IMR-90 (cell line): Measurements from ENCODE around the gene APBB1IP. TPM values are rescaled to one million over a fixed set of nuclear protein-coding genes. Genes with fewer than 3 reads are reported as not detected.

ENCODE experiments used
- ATAC-seq: fragments of 200-7000 bp; cut with Tn5 transposase; 2 replicates; pipeline ENCODE4 v1.9.1; 2020; ENCODE audit warnings: low read depth, mild to moderate bottlenecking, moderate library complexity
- BruUV-seq: library from RNA; stranded (reverse); fragments of 400-500 nt; replicated peaks from 2 replicates; lab custom pipeline; 2021; lab: Mats Ljungman, UMichigan
- CTCF ChIA-PET: fragments of 300-600 bp; formaldehyde crosslinking; extraction: SDS; loops from one replicate; lab custom pipeline; 2021; ENCODE audit warnings: antibody characterized with exemption; lab: Yijun Ruan, JAX
- POLR2A ChIA-PET: fragments of 300-600 bp; sonication (Branson Sonifier 250); formaldehyde crosslinking; loops from one replicate; lab custom pipeline; 2022; ENCODE audit warnings: antibody characterized with exemption; ENCODE audit not compliant: unreplicated experiment; lab: Charles Lee
- DNase-seq: peaks from one replicate; pipeline ENCODE4 v3.0.0; 2013
- H2AFZ ChIP-seq: replicated peaks from 2 replicates; pipeline ENCODE3; 2013; ENCODE audit warnings: low read length, mild to moderate bottlenecking; ENCODE audit not compliant: poor library complexity
- H2AK5ac ChIP-seq: 2 replicates; pipeline ENCODE4 v1.6.1; 2013; ENCODE audit warnings: low read depth, low read length, inconsistent platforms
- H2AK9ac ChIP-seq: replicated peaks from 2 replicates; pipeline ENCODE3; 2013; ENCODE audit warnings: mild to moderate bottlenecking, low read depth, low read length, moderate library complexity; ENCODE audit not compliant: poor library complexity
- H2BK120ac ChIP-seq: 2 replicates; pipeline ENCODE4 v1.6.1; 2013; ENCODE audit warnings: low read depth, low read length, inconsistent platforms
- H2BK15ac ChIP-seq: 3 replicates; pipeline ENCODE4 v1.6.1; 2013; ENCODE audit warnings: low read depth, low read length, inconsistent platforms
- H2BK20ac ChIP-seq: 2 replicates; pipeline ENCODE4 v1.6.1; 2013; ENCODE audit warnings: low read depth, mild to moderate bottlenecking, inconsistent platforms, low read length, moderate library complexity
- H2BK5ac ChIP-seq: 2 replicates; pipeline ENCODE4 v1.6.1; 2013; ENCODE audit warnings: mild to moderate bottlenecking, low read depth, low read length, inconsistent platforms; ENCODE audit not compliant: poor library complexity, severe bottlenecking
- H3K14ac ChIP-seq: replicated peaks from 2 replicates; pipeline ENCODE4 v1.6.1; 2013; ENCODE audit warnings: low read depth, low read length, inconsistent platforms
- H3K18ac ChIP-seq: 2 replicates; pipeline ENCODE4 v1.6.1; 2013; ENCODE audit warnings: low read depth, low read length, control low read depth
- H3K23ac ChIP-seq: 2 replicates; pipeline ENCODE4 v1.6.1; 2013; ENCODE audit warnings: low read depth, low read length, inconsistent platforms
- H3K27ac ChIP-seq: 2 replicates; pipeline ENCODE4 v1.5.1; 2013; ENCODE audit warnings: mild to moderate bottlenecking, control low read depth, low read length; ENCODE audit not compliant: insufficient read depth
- H3K27me3 ChIP-seq: 2 replicates; pipeline ENCODE4 v1.6.1; 2013; ENCODE audit warnings: low read length; ENCODE audit not compliant: control insufficient read depth, insufficient read depth
- H3K36me3 ChIP-seq: 2 replicates; pipeline ENCODE4 v1.6.1; 2013; ENCODE audit warnings: low read length, mixed read lengths; ENCODE audit not compliant: control insufficient read depth, insufficient read depth
- H3K4ac ChIP-seq: 2 replicates; pipeline ENCODE4 v1.6.1; 2013; ENCODE audit warnings: low read depth, low read length, inconsistent platforms
- H3K4me1 ChIP-seq: 2 replicates; pipeline ENCODE4 v1.6.1; 2013; ENCODE audit warnings: low read length, mixed read lengths; ENCODE audit not compliant: control insufficient read depth, insufficient read depth
- H3K4me2 ChIP-seq: 2 replicates; pipeline ENCODE4 v1.6.1; 2013; ENCODE audit warnings: low read depth, mild to moderate bottlenecking, control low read depth, low read length, moderate library complexity
- H3K4me3 ChIP-seq: 2 replicates; pipeline ENCODE4 v1.5.1; 2013; ENCODE audit warnings: low read depth, mild to moderate bottlenecking, control low read depth, low read length, moderate library complexity; ENCODE audit not compliant: insufficient read depth
- H3K56ac ChIP-seq: 2 replicates; pipeline ENCODE4 v1.6.1; 2013; ENCODE audit warnings: low read length, inconsistent platforms; ENCODE audit not compliant: insufficient read depth; ENCODE audit errors: extremely low read depth
- H3K79me1 ChIP-seq, 2 experiments: 2 replicates each; pipeline ENCODE4 v1.6.1; 2013; ENCODE audit warnings: low read length in 2 of 2, inconsistent platforms in 1 of 2, low read depth in 1 of 2
- H3K9ac ChIP-seq: 2 replicates; pipeline ENCODE4 v1.6.1; 2013; ENCODE audit warnings: low read depth, low read length, control low read depth
- H3K9me1 ChIP-seq: 2 replicates; pipeline ENCODE4 v1.6.1; 2013; ENCODE audit warnings: low read length, inconsistent platforms; ENCODE audit not compliant: insufficient read depth
- H3K9me3 ChIP-seq: 2 replicates; pipeline ENCODE4 v1.6.1; 2013; ENCODE audit warnings: low read length; ENCODE audit not compliant: control insufficient read depth, insufficient read depth
- H4K20me1 ChIP-seq: 2 replicates; pipeline ENCODE4 v1.6.1; 2013; ENCODE audit warnings: low read length, inconsistent platforms; ENCODE audit not compliant: insufficient read depth
- H4K5ac ChIP-seq: 2 replicates; pipeline ENCODE4 v1.6.1; 2013; ENCODE audit warnings: mild to moderate bottlenecking, low read depth, low read length, control low read depth
- H4K8ac ChIP-seq, 2 experiments: 2 replicates each; pipeline ENCODE4 v1.6.1; 2013; ENCODE audit warnings: low read depth in 2 of 2, low read length in 2 of 2, control low read depth in 1 of 2, inconsistent platforms in 1 of 2
- H4K91ac ChIP-seq: 2 replicates; pipeline ENCODE4 v1.6.1; 2013; ENCODE audit warnings: low read depth, low read length, inconsistent platforms; ENCODE audit not compliant: insufficient read depth
- BHLHE40 ChIP-seq: fragments of 150-350 bp; IDR thresholded peaks from 2 replicates; pipeline ENCODE4 v1.6.1; 2016; ENCODE audit warnings: mild to moderate bottlenecking, low read depth, low read length
- CEBPB ChIP-seq: IDR thresholded peaks from 2 replicates; pipeline ENCODE4 v1.6.1; 2012; ENCODE audit warnings: low read depth, low read length, improper control_type of control experiment
- CHD1 ChIP-seq: IDR thresholded peaks from 2 replicates; pipeline ENCODE4 v1.6.1; 2012; ENCODE audit warnings: low read depth, low read length, improper control_type of control experiment
- FOS ChIP-seq: fragments of 150-350 bp; IDR thresholded peaks from 2 replicates; pipeline ENCODE4 v1.6.1; 2016; ENCODE audit warnings: low read depth, low read length
- MAFK ChIP-seq: IDR thresholded peaks from 2 replicates; pipeline ENCODE4 v1.6.1; 2012; ENCODE audit warnings: low read depth, low read length, improper control_type of control experiment
- MAZ ChIP-seq: IDR thresholded peaks from 2 replicates; pipeline ENCODE4 v1.6.1; 2012; ENCODE audit warnings: low read depth, mild to moderate bottlenecking, low read length, improper control_type of control experiment, moderate library complexity, borderline replicate concordance
- MXI1 ChIP-seq: IDR thresholded peaks from 2 replicates; pipeline ENCODE4 v1.6.1; 2012; ENCODE audit warnings: low read depth, mild to moderate bottlenecking, low read length, moderate library complexity, borderline replicate concordance
- NFE2L2 ChIP-seq: fragments of 150-350 bp; IDR thresholded peaks from 2 replicates; pipeline ENCODE4 v1.6.1; 2016; ENCODE audit warnings: low read depth, mild to moderate bottlenecking, low read length
- POLR2A ChIP-seq: IDR thresholded peaks from 2 replicates; pipeline ENCODE4 v1.6.1; 2012; ENCODE audit warnings: mild to moderate bottlenecking, low read depth, low read length
- RAD21 ChIP-seq: IDR thresholded peaks from 2 replicates; pipeline ENCODE4 v1.6.1; 2012; ENCODE audit warnings: low read length, improper control_type of control experiment
- RCOR1 ChIP-seq: IDR thresholded peaks from 2 replicates; pipeline ENCODE4 v1.6.1; 2012; ENCODE audit warnings: mild to moderate bottlenecking, low read length, improper control_type of control experiment; ENCODE audit not compliant: insufficient replicate concordance
- RFX5 ChIP-seq: IDR thresholded peaks from 2 replicates; pipeline ENCODE4 v1.8.0; 2012; ENCODE audit warnings: low read depth, mild to moderate bottlenecking, low read length, moderate library complexity
- SMC3 ChIP-seq: fragments of 150-350 bp; IDR thresholded peaks from 2 replicates; pipeline ENCODE4 v1.6.1; 2016; ENCODE audit warnings: low read depth, mild to moderate bottlenecking, antibody characterized with exemption, low read length, moderate library complexity
- dilution Hi-C: fragments of 300-500 bp; cut with HindIII; formaldehyde crosslinking; loops from one replicate; pipeline ENCODE4 v1.14.3; 2018; ENCODE audit warnings: low sequenced_read_pairs; ENCODE audit not compliant: unreplicated experiment
- in situ Hi-C: fragments of 300-500 bp; cut with MboI; formaldehyde crosslinking; loops from 3 replicates; pipeline ENCODE4 v1.14.3; 2019; ENCODE audit warnings: low sequenced_read_pairs, inconsistent platforms, mixed read lengths
- intact Hi-C: fragments of 100-400 bp; cut with micrococcal nuclease; formaldehyde crosslinking; loops from 2 replicates; pipeline ENCODE4 v1.10.0; 2022
- polyA plus RNA-seq, 3 experiments: library from polyadenylated mRNA; depleted of rRNA; stranded (reverse); fragments of >200 nt; gene quantifications; 2 replicates each; pipeline ENCODE4 v1.2.3, GENCODE V29; 2012; ENCODE audit warnings: low replicate concordance in 1 of 3
- total RNA-seq: library from RNA; depleted of rRNA; stranded (reverse); fragments of >200 nt; gene quantifications from 2 replicates; pipeline ENCODE4 v1.2.3, GENCODE V29; 2012
- TF ChIP-seq, protein P1 (sequence below): conservative IDR thresholded peaks from 2 replicates; pipeline ENCODE4 v1.5.1; 2012; ENCODE audit warnings: mild to moderate bottlenecking, low read depth, low read length, improper control_type of control experiment
- TF ChIP-seq, protein P2 (sequence below): fragments of 150-350 bp; IDR thresholded peaks from 2 replicates; pipeline ENCODE4 v1.6.1; 2016; ENCODE audit warnings: low read depth, mild to moderate bottlenecking, low read length, moderate library complexity, borderline replicate concordance
- TF ChIP-seq, protein P3 (sequence below): fragments of 150-350 bp; IDR thresholded peaks from 2 replicates; pipeline ENCODE4 v1.6.1; 2017; ENCODE audit warnings: mild to moderate bottlenecking, antibody characterized with exemption, low read length, low read depth

The APBB1IP gene
- total and polyA plus RNA-seq, 2 of the 4 experiments (the other 2 are of a cell fraction): not detected

DNA sequence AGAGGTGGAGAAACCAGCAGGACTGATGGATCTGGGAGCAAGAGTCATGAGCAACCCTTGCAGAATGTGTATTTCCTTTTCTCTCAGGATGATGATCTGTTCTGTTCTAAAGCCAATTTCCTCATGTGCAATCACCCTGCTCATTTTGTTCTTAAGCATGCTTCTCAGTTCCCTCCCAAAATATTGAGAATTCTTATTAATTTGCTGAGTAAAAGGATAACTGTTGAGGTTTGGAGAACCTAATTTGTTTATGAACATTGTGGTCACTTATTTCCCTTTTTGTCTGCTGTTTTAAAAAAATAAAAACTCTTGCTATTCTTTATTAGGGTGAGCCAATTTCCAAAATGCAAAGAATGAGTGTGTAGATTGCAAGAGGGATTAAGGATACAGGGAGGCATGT lies 106.8 kb downstream of the APBB1IP start:
- Histone ChIP-seq H2AFZ (no peak overlapping the region), H3K4me3 (no peak overlapping the region), H3K79me1 (no peaks in the 10 kb centered on the region), H2BK120ac (no peak overlapping the region), H3K27ac (no peak overlapping the region), H4K91ac (no peak overlapping the region), H3K4me1 (no peaks in the 10 kb centered on the region), H3K4ac (no peak overlapping the region), H3K14ac (no peak overlapping the region), H2AK9ac (no peak overlapping the region), H2AK5ac (no peak overlapping the region), H4K20me1 (no peaks in the 10 kb centered on the region), H3K18ac (no peak overlapping the region), H3K4me2 (no peak overlapping the region), H4K8ac (no peak overlapping the region), H3K9ac (no peak overlapping the region), H3K36me3 (no peaks in the 10 kb centered on the region), H3K27me3 (no peaks in the 10 kb centered on the region), H3K9me1 (no peaks in the 10 kb centered on the region), H3K56ac (no peak overlapping the region), H2BK15ac (no peak overlapping the region), H2BK20ac (no peak overlapping the region), H3K23ac (no peak overlapping the region), H3K9me3 (peaks cover 8% of the 10 kb centered on the region), H2BK5ac (no peak overlapping the region), H4K5ac (no peak overlapping the region)
- dilution Hi-C loops (no loop called here), in situ Hi-C loops (no loop called here), intact Hi-C loops (no loop called here)
- no peak for DNase-seq
- ChIA-PET POLR2A (no interaction called here), CTCF (no interaction called here)
- TF ChIP-seq, protein P1, sequence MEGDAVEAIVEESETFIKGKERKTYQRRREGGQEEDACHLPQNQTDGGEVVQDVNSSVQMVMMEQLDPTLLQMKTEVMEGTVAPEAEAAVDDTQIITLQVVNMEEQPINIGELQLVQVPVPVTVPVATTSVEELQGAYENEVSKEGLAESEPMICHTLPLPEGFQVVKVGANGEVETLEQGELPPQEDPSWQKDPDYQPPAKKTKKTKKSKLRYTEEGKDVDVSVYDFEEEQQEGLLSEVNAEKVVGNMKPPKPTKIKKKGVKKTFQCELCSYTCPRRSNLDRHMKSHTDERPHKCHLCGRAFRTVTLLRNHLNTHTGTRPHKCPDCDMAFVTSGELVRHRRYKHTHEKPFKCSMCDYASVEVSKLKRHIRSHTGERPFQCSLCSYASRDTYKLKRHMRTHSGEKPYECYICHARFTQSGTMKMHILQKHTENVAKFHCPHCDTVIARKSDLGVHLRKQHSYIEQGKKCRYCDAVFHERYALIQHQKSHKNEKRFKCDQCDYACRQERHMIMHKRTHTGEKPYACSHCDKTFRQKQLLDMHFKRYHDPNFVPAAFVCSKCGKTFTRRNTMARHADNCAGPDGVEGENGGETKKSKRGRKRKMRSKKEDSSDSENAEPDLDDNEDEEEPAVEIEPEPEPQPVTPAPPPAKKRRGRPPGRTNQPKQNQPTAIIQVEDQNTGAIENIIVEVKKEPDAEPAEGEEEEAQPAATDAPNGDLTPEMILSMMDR: no peak
- TF ChIP-seq MXI1 (no peak), CEBPB (no peak), NFE2L2 (no peak), FOS (no peak), MAFK (no peak), RCOR1 (no peak), CHD1 (no peak), MAZ (no peak), BHLHE40 (no peak), SMC3 (no peak), RAD21 (no peak), RFX5 (no peak), POLR2A (no peak)
- TF ChIP-seq, protein P2, sequence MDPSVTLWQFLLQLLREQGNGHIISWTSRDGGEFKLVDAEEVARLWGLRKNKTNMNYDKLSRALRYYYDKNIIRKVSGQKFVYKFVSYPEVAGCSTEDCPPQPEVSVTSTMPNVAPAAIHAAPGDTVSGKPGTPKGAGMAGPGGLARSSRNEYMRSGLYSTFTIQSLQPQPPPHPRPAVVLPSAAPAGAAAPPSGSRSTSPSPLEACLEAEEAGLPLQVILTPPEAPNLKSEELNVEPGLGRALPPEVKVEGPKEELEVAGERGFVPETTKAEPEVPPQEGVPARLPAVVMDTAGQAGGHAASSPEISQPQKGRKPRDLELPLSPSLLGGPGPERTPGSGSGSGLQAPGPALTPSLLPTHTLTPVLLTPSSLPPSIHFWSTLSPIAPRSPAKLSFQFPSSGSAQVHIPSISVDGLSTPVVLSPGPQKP: no peak
- TF ChIP-seq, protein P3, sequence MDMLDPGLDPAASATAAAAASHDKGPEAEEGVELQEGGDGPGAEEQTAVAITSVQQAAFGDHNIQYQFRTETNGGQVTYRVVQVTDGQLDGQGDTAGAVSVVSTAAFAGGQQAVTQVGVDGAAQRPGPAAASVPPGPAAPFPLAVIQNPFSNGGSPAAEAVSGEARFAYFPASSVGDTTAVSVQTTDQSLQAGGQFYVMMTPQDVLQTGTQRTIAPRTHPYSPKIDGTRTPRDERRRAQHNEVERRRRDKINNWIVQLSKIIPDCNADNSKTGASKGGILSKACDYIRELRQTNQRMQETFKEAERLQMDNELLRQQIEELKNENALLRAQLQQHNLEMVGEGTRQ: no peak
- no TSS peak for BruUV-seq
- ATAC-seq: no peak
